BLaER1 treated with 17β-estradiol and CSF1 and Interleukin-3, amounts not matched to agents 10 nM and 100 nM (cell line): Measurements from ENCODE around the gene FBLIM1.

Source experiments
- H3K27ac ChIP-seq, 11 experiments: shearing (Covaris generic); formaldehyde crosslinking; 2 replicates each; pipeline ENCODE4 v1.8.1; 2022
- H3K27me3 ChIP-seq, 11 experiments: shearing (Covaris generic); formaldehyde crosslinking; 2 replicates each; pipeline ENCODE4 v1.8.1; 2022
- H3K36me3 ChIP-seq, 11 experiments: shearing (Covaris generic); formaldehyde crosslinking; 2 replicates each; pipeline ENCODE4 v1.8.1; 2022
- H3K4me1 ChIP-seq, 10 experiments: shearing (Covaris generic); formaldehyde crosslinking; 2 replicates each; pipeline ENCODE4 v1.8.1; 2022
- H3K4me2 ChIP-seq, 11 experiments: shearing (Covaris generic); formaldehyde crosslinking; 2 replicates each; pipeline ENCODE4 v1.8.1; 2022
- H3K4me3 ChIP-seq, 10 experiments: shearing (Covaris generic); formaldehyde crosslinking; 2 replicates each; pipeline ENCODE4 v1.8.1; 2022
- H3K9ac ChIP-seq, 11 experiments: shearing (Covaris generic); formaldehyde crosslinking; 2 replicates each; pipeline ENCODE4 v1.8.1; 2022
- H3K9me3 ChIP-seq, 11 experiments: shearing (Covaris generic); formaldehyde crosslinking; replicated peaks in 1 of 11; 2 replicates each; pipeline ENCODE4 v1.8.1; 2022
- H4K20me1 ChIP-seq, 11 experiments: shearing (Covaris generic); formaldehyde crosslinking; 2 replicates each; pipeline ENCODE4 v1.8.1; 2022
- Cebpa-rat ChIP-seq, 11 experiments: shearing (Covaris generic); IDR thresholded peaks; 2 replicates each; pipeline ENCODE4 v1.8.1; 2022

Gene FBLIM1

GRCh38 chr1:15768388-15768787, 9.8 kb downstream of the FBLIM1 start:
- TF ChIP-seq Cebpa-rat (IDR thresholded peaks at IDR 0.05): no peak
- no peak overlapping the region for H3K4me3 ChIP-seq
- H3K4me1 ChIP-seq: peaks cover 0 to 10% (median 4%) of the 10 kb centered on the region in 10 experiments; a peak in 6 of 20 replicates
- no peaks in the 10 kb centered on the region for H3K9me3 ChIP-seq
- no peaks in the 10 kb centered on the region for H4K20me1 ChIP-seq
- H3K4me2 ChIP-seq: no peak overlapping the region
- H3K27me3 ChIP-seq: no peaks in the 10 kb centered on the region
- H3K27ac ChIP-seq: no peak overlapping the region
- no peak overlapping the region for H3K9ac ChIP-seq
- H3K36me3 ChIP-seq: no peaks in the 10 kb centered on the region

GRCh38 chr1:15770313-15770962, 11.8 kb downstream of the FBLIM1 start:
- Histone ChIP-seq H3K4me2 (no peak overlapping the region), H3K9ac (no peak overlapping the region), H3K4me3 (no peak overlapping the region), H3K27ac (no peak overlapping the region), H4K20me1 (no peaks in the 10 kb centered on the region), H3K4me1 (0 out of 20 replicates have a peak, but pooled peaks cover 0 to 4% (median 0%) of the 10 kb centered on the region in 10 experiments), H3K36me3 (no peaks in the 10 kb centered on the region), H3K9me3 (no peaks in the 10 kb centered on the region), H3K27me3 (no peaks in the 10 kb centered on the region)
- TF ChIP-seq Cebpa-rat (IDR thresholded peaks at IDR 0.05): no peak

- no peak overlapping the region for H3K4me2 ChIP-seq
Measured at GRCh38 chr1:15771836-15772515, 13.4 kb downstream of the FBLIM1 start.

DNA sequence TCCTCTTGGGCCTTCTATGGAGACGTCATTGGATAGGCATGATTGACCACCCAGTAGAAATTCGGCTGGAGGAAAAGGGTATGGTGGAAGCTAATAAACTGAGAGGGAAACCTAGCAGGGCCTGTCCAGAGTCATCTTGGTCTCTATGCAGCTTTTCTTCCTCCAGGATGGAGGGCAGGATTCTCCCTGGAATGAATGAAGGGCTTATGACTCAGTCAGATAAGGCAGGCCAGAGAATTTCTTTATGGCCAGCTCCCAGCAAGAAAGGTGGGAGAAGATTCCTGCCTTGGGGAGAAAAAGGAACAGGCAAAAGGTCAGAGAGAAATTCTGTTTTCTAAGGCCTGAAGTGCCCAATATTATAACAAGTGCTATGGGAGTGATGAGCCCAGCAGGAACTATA, 17.1 kb downstream of the FBLIM1 start:
- H3K27me3 ChIP-seq: no peaks in the 10 kb centered on the region
- no peak for TF ChIP-seq Cebpa-rat (IDR thresholded peaks at IDR 0.05)
- H3K4me2 ChIP-seq: no peak overlapping the region
- H3K36me3 ChIP-seq: no peaks in the 10 kb centered on the region
- no peaks in the 10 kb centered on the region for H3K9me3 ChIP-seq
- no peak overlapping the region for H3K27ac ChIP-seq
- no peak overlapping the region for H3K4me3 ChIP-seq
- no peak overlapping the region for H3K9ac ChIP-seq
- H4K20me1 ChIP-seq: no peaks in the 10 kb centered on the region
- H3K4me1 ChIP-seq: peaks cover 0 to 18% (median 0%) of the 10 kb centered on the region in 10 experiments; a peak in 7 of 20 replicates

More at GRCh38 chr1:15771836-15772515, 13.4 kb downstream of the FBLIM1 start:
- no peak for TF ChIP-seq Cebpa-rat (IDR thresholded peaks at IDR 0.05)
- Histone ChIP-seq H3K27me3 (no peaks in the 10 kb centered on the region), H3K4me1 (no peaks in the 10 kb centered on the region), H3K27ac (no peak overlapping the region), H3K9me3 (no peaks in the 10 kb centered on the region), H3K4me3 (no peak overlapping the region), H3K9ac (no peak overlapping the region), H3K36me3 (no peaks in the 10 kb centered on the region), H4K20me1 (no peaks in the 10 kb centered on the region)

- Histone ChIP-seq H3K9ac (no peak overlapping the region; a peak in 1 of 22 replicates), H3K4me3 (no peak overlapping the region), H3K4me1 (peaks cover 0 to 26% (median 0%) of the 10 kb centered on the region in 10 experiments; a peak in 7 of 20 replicates), H3K36me3 (no peaks in the 10 kb centered on the region), H3K4me2 (0 out of 22 replicates have a peak overlapping the region, but pooled peaks of 1 of the 11 experiments have one; percentile 26), H3K27me3 (no peaks in the 10 kb centered on the region), H4K20me1 (no peaks in the 10 kb centered on the region), H3K9me3 (no peaks in the 10 kb centered on the region), H3K27ac (no peak overlapping the region)
- no peak for TF ChIP-seq Cebpa-rat (IDR thresholded peaks at IDR 0.05)
Measured at GRCh38 chr1:15777909-15778707, 19.5 kb downstream of the FBLIM1 start.

DNA sequence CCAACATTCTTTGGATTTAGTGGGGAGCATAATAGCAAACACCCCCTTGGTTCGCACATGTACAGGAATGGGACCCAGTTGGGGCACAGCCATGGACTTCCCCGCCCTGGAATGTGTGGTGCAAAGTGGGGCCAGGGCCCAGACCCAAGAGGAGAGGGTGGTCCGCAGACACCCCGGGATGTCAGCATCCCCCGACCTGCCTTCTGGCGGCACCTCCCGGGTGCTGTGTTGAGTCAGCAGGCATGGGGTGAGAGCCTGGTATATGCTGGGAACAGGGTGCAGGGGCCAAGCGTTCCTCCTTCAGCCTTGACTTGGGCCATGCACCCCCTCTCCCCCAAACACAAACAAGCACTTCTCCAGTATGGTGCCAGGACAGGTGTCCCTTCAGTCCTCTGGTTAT, 27.1 kb downstream of the FBLIM1 start:
- Histone ChIP-seq H3K4me1 (peaks cover 8 to 28% (median 11%) of the 10 kb centered on the region in 10 experiments; a peak in 19 of 20 replicates), H3K4me2 (no peak overlapping the region), H3K27me3 (no peaks in the 10 kb centered on the region), H3K4me3 (no peak overlapping the region), H3K36me3 (no peaks in the 10 kb centered on the region), H3K9me3 (no peaks in the 10 kb centered on the region), H3K9ac (no peak overlapping the region), H4K20me1 (no peaks in the 10 kb centered on the region; a peak in 1 of 22 replicates), H3K27ac (no peak overlapping the region)
- TF ChIP-seq Cebpa-rat (IDR thresholded peaks at IDR 0.05): no peak

- no peak overlapping the region for H3K4me2 ChIP-seq
Measured at GRCh38 chr1:15786581-15786980, 28.0 kb downstream of the FBLIM1 start.

GRCh38 chr1:15788624-15789301, 30.2 kb downstream of the FBLIM1 start:
- no peaks in the 10 kb centered on the region; a peak in 1 of 22 replicates for H4K20me1 ChIP-seq
- no peak for TF ChIP-seq Cebpa-rat (IDR thresholded peaks at IDR 0.05)
- peak overlapping the region in 2 of 11 experiments; percentile 3 to 34; a peak in 2 of 22 replicates for H3K9ac ChIP-seq
- H3K9me3 ChIP-seq: no peaks in the 10 kb centered on the region
- no peaks in the 10 kb centered on the region for H3K36me3 ChIP-seq
- H3K4me3 ChIP-seq: no peak overlapping the region
- H3K4me2 ChIP-seq: peak overlapping the region; percentile 16 to 85 (median 51); a peak in 20 of 22 replicates
- H3K27me3 ChIP-seq: no peaks in the 10 kb centered on the region
- H3K4me1 ChIP-seq: peaks cover 8 to 20% (median 11%) of the 10 kb centered on the region in 10 experiments; a peak in 19 of 20 replicates
- H3K27ac ChIP-seq: peak overlapping the region in 4 of 11 experiments; percentile 5 to 51 (median 44); a peak in 7 of 22 replicates

More at GRCh38 chr1:15786581-15786980, 28.0 kb downstream of the FBLIM1 start:
- no peaks in the 10 kb centered on the region for H3K27me3 ChIP-seq
- no peak overlapping the region for H3K4me3 ChIP-seq
- H3K27ac ChIP-seq: no peak overlapping the region
- H3K4me1 ChIP-seq: peaks cover 8 to 20% (median 11%) of the 10 kb centered on the region in 10 experiments; a peak in 19 of 20 replicates
- no peaks in the 10 kb centered on the region for H3K36me3 ChIP-seq
- H3K9ac ChIP-seq: no peak overlapping the region
- no peak for TF ChIP-seq Cebpa-rat (IDR thresholded peaks at IDR 0.05)
- no peaks in the 10 kb centered on the region; a peak in 1 of 22 replicates for H4K20me1 ChIP-seq
- no peaks in the 10 kb centered on the region for H3K9me3 ChIP-seq
